ENCODE results near the gene LRCH1. TPM values are rescaled to one million over a fixed set of nuclear protein-coding genes. Genes with fewer than 3 reads are reported as not detected.

The LRCH1 gene
- total RNA-seq, 1 experiment from 2014 or later: 11.8 TPM

DNA sequence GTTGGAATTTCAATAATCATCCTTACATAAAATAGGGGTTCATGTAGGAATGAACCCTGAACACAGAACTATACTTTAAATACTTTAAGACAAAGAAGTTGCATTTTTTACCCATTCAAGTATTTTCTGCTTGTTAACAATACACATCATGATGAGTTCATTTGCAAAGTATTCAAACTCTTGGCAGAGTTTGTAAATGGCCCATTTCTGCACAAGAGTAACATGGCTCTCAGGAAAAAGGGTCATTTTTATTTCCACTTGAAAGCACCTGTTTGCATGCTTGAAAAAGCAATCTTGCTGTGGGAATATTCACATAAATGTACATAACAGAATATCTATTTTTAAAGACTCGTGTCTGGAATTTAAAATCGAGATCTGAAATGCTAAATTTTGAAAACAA lies 225.9 kb downstream of the LRCH1 start:
- Mint-ChIP-seq H3K27me3 (ENCODE audit: low read depth) (no peaks in the 10 kb centered on the region), H3K4me3 (no peak overlapping the region), H3K36me3 (peaks cover 36% of the 10 kb centered on the region), H3K27ac (no peak overlapping the region), H3K4me1 (no peaks in the 10 kb centered on the region), H3K9me3 (no peaks in the 10 kb centered on the region)
- POLR2A ChIA-PET: no interaction called here
- TF ChIP-seq GABPB1 (CRISPR knock-in tag; IDR thresholded peaks at IDR 0.05) (no peak), CREB1 (CRISPR knock-in tag; IDR thresholded peaks at IDR 0.05) (no peak), GTF2I (CRISPR knock-in tag; conservative IDR thresholded peaks at IDR 0.05) (no peak), CDX4 (CRISPR knock-in tag; IDR thresholded peaks at IDR 0.05; ENCODE audit: borderline replicate concordance) (no peak), ZNF423 (CRISPR knock-in tag; IDR thresholded peaks at IDR 0.05) (no peak), E2F1 (CRISPR knock-in tag; IDR thresholded peaks at IDR 0.05) (no peak)
- DNase-seq (ENCODE audit: low spot score) (no peak), ATAC-seq (no peak)
- CTCF ChIA-PET: no interaction called here

GRCh38 chr13:46782066-46782465 lies 229.1 kb downstream of the LRCH1 start:
- H3K27me3 Mint-ChIP-seq (ENCODE audit: low read depth): no peaks in the 10 kb centered on the region
- H3K27ac Mint-ChIP-seq: no peak overlapping the region
- ATAC-seq (no peak), DNase-seq (ENCODE audit: low spot score) (no peak)
- no peak overlapping the region for H3K4me3 Mint-ChIP-seq
- no peaks in the 10 kb centered on the region for H3K9me3 Mint-ChIP-seq
- POLR2A ChIA-PET: no interaction called here
- no peaks in the 10 kb centered on the region for H3K4me1 Mint-ChIP-seq
- peaks cover 37% of the 10 kb centered on the region for H3K36me3 Mint-ChIP-seq
- CTCF ChIA-PET: interaction anchor here (0.6 kb wide), 1 partner anchor 288 kb away, joined by 4 read pairs; no protein-coding TSS in a partner anchor
- TF ChIP-seq, protein P1, sequence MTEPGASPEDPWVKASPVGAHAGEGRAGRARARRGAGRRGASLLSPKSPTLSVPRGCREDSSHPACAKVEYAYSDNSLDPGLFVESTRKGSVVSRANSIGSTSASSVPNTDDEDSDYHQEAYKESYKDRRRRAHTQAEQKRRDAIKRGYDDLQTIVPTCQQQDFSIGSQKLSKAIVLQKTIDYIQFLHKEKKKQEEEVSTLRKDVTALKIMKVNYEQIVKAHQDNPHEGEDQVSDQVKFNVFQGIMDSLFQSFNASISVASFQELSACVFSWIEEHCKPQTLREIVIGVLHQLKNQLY (CRISPR knock-in tag; IDR thresholded peaks at IDR 0.05): no peak
- TF ChIP-seq, protein P2, sequence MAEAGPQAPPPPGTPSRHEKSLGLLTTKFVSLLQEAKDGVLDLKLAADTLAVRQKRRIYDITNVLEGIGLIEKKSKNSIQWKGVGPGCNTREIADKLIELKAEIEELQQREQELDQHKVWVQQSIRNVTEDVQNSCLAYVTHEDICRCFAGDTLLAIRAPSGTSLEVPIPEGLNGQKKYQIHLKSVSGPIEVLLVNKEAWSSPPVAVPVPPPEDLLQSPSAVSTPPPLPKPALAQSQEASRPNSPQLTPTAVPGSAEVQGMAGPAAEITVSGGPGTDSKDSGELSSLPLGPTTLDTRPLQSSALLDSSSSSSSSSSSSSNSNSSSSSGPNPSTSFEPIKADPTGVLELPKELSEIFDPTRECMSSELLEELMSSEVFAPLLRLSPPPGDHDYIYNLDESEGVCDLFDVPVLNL (CRISPR knock-in tag; IDR thresholded peaks at IDR 0.05; ENCODE audit: borderline replicate concordance, low read depth): no peak
- TF ChIP-seq NFYB (CRISPR knock-in tag; conservative IDR thresholded peaks at IDR 0.05; ENCODE audit: low read depth) (no peak), FOXK1 (CRISPR knock-in tag; IDR thresholded peaks at IDR 0.05) (no peak), PRRX2 (CRISPR knock-in tag; IDR thresholded peaks at IDR 0.05) (no peak), ZNF425 (CRISPR knock-in tag; conservative IDR thresholded peaks at IDR 0.05) (no peak), TEAD4 (CRISPR knock-in tag; IDR thresholded peaks at IDR 0.05) (no peak), ZNF281 (CRISPR knock-in tag; IDR thresholded peaks at IDR 0.05) (no peak), JAZF1 (CRISPR knock-in tag; IDR thresholded peaks at IDR 0.05) (no peak), ZNF317 (CRISPR knock-in tag; IDR thresholded peaks at IDR 0.05; ENCODE audit: borderline replicate concordance, low read depth) (no peak), NR1H2 (CRISPR knock-in tag; IDR thresholded peaks at IDR 0.05) (no peak), ZNF416 (CRISPR knock-in tag; IDR thresholded peaks at IDR 0.05) (no peak)
- TF ChIP-seq, protein P3, sequence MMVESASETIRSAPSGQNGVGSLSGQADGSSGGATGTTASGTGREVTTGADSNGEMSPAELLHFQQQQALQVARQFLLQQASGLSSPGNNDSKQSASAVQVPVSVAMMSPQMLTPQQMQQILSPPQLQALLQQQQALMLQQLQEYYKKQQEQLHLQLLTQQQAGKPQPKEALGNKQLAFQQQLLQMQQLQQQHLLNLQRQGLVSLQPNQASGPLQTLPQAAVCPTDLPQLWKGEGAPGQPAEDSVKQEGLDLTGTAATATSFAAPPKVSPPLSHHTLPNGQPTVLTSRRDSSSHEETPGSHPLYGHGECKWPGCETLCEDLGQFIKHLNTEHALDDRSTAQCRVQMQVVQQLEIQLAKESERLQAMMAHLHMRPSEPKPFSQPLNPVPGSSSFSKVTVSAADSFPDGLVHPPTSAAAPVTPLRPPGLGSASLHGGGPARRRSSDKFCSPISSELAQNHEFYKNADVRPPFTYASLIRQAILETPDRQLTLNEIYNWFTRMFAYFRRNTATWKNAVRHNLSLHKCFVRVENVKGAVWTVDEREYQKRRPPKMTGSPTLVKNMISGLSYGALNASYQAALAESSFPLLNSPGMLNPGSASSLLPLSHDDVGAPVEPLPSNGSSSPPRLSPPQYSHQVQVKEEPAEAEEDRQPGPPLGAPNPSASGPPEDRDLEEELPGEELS (CRISPR knock-in tag; IDR thresholded peaks at IDR 0.05): no peak
- TF ChIP-seq, protein P4, sequence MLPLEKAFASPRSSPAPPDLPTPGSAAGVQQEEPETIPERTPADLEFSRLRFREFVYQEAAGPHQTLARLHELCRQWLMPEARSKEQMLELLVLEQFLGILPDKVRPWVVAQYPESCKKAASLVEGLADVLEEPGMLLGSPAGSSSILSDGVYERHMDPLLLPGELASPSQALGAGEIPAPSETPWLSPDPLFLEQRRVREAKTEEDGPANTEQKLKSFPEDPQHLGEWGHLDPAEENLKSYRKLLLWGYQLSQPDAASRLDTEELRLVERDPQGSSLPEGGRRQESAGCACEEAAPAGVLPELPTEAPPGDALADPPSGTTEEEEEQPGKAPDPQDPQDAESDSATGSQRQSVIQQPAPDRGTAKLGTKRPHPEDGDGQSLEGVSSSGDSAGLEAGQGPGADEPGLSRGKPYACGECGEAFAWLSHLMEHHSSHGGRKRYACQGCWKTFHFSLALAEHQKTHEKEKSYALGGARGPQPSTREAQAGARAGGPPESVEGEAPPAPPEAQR (CRISPR knock-in tag; IDR thresholded peaks at IDR 0.05): no peak
